Lower lobe of right lung (tissue), 2 donors: ENCODE data around the gene ADAMTS2. TPM values are rescaled to one million over a fixed set of nuclear protein-coding genes. Genes with fewer than 3 reads are reported as not detected.
A peak's percentile ranks its signal among the peaks of the same experiment; 100 is the strongest.

Experiments used
- ATAC-seq, 2 donors: fragments of 200-7000 bp; cut with Tn5 transposase; one replicate each; pipeline ENCODE4 v1.9.1; 2020 to 2022; ENCODE audit warnings: mild to moderate bottlenecking in 2 of 2, moderate library complexity in 2 of 2
- DNase-seq: peaks from one replicate; pipeline ENCODE4 v3.0.0-alpha.2; 2020
- H3K27ac ChIP-seq: fragments of 200-600 bp; one replicate; pipeline ENCODE4 v1.8.0; 2022
- H3K27me3 ChIP-seq: fragments of 200-600 bp; one replicate; pipeline ENCODE4 v1.8.0; 2022; ENCODE audit warnings: low read depth
- H3K36me3 ChIP-seq: fragments of 200-600 bp; one replicate; pipeline ENCODE4 v1.8.0; 2022; ENCODE audit warnings: mild to moderate bottlenecking
- H3K4me1 ChIP-seq: fragments of 200-600 bp; one replicate; pipeline ENCODE4 v1.8.0; 2022
- H3K4me3 ChIP-seq: fragments of 200-600 bp; one replicate; pipeline ENCODE4 v1.8.0; 2022; ENCODE audit warnings: mild to moderate bottlenecking
- H3K9me3 ChIP-seq: fragments of 200-600 bp; one replicate; pipeline ENCODE4 v1.8.0; 2022
- intact Hi-C: fragments of 100-400 bp; cut with DNase I; formaldehyde crosslinking; loops from one replicate; pipeline ENCODE4 v1.11.0; 2022
- total RNA-seq: library from RNA; stranded (reverse); fragmentation: NEBNext Ultra II Directional; extraction: Animal tissue kit (Norgen Biotek cat#: 25700); gene quantifications from one replicate; pipeline ENCODE4 v1.2.1, GENCODE V29; 2021
- TF ChIP-seq, protein P1 (sequence below): fragments of 200-600 bp; IDR thresholded peaks from one replicate; pipeline ENCODE4 v1.8.0; 2022; ENCODE audit warnings: antibody characterized with exemption, mild to moderate bottlenecking
- donor health status: DM: no; HTN: yes; CAD: no; lungs with severe emphysema.

Gene ADAMTS2
- total RNA-seq, 1 donor from 2014 or later, result 13.0 TPM

DNA sequence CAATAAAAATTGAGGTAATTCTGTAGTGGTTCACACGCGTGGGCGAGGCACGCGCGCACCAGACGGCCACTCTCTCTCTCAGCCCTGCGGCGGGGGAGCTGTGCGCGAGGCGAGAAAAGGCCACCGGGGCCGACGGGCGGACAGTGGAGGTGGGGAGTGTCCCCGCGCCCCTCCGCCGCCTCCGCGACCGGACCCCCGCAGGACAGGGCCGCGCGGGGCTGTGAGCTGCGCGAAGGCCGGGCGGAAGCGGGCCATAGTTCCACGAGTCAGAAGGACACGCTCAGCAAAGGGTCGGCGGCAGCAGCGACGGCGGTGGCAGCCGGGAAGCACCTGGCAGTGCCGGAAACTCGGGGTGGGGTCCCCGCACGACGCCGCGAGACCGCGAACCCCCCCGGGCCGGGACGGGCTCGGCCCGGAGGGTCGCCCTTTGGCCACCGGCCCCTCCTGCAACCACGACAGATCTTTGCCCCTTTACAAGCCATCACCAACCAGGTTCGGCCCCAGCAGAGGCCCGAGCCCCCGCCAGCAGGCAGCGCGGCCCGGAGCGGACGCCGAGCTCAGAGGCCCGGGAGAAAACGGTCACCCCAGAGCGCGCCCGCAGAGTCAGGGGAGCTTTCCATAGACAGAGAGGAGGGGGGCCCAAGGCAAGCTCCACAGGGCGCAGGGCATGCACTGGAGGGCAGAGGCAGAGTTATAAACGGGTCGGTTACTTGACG, 224.2 kb downstream of the ADAMTS2 start:
- ATAC-seq (no peak), DNase-seq (peak; percentile 43)
- H3K9me3 ChIP-seq, result no peaks in the 10 kb centered on the region

DNA sequence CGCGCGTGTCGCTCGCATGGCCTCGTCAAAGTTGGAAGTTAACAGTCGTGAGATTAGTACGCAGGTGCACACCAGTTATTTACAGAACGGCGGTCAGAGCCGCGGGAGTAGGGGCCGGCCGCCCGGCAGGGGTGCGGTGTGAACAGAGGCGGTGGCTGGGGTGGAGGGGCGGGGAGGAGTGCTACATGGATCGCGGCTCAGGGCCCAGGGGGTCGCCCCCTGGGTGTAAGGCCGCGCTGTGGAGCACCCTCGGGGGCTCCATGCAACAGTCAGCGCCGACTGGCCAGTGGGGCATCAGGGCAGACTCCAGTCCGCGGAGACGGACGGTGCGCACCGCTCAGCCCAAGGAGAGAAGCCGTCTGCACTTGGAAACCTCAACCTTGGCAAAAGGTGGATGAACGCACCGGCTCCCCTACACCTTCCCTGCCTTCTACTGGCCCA, 224.8 kb downstream of the ADAMTS2 start:
- ATAC-seq, result no peak

More for the DNA sequence above, 224.2 kb downstream of the ADAMTS2 start:
- intact Hi-C loops, result no loop called here
- H3K4me1 ChIP-seq, result no peaks in the 10 kb centered on the region
- no peaks in the 10 kb centered on the region for H3K27me3 ChIP-seq
- no peaks in the 10 kb centered on the region for H3K36me3 ChIP-seq
- TF ChIP-seq, protein P1, sequence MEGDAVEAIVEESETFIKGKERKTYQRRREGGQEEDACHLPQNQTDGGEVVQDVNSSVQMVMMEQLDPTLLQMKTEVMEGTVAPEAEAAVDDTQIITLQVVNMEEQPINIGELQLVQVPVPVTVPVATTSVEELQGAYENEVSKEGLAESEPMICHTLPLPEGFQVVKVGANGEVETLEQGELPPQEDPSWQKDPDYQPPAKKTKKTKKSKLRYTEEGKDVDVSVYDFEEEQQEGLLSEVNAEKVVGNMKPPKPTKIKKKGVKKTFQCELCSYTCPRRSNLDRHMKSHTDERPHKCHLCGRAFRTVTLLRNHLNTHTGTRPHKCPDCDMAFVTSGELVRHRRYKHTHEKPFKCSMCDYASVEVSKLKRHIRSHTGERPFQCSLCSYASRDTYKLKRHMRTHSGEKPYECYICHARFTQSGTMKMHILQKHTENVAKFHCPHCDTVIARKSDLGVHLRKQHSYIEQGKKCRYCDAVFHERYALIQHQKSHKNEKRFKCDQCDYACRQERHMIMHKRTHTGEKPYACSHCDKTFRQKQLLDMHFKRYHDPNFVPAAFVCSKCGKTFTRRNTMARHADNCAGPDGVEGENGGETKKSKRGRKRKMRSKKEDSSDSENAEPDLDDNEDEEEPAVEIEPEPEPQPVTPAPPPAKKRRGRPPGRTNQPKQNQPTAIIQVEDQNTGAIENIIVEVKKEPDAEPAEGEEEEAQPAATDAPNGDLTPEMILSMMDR, result no peak
- H3K27ac ChIP-seq, result no peak overlapping the region
- no peak overlapping the region for H3K4me3 ChIP-seq

DNA sequence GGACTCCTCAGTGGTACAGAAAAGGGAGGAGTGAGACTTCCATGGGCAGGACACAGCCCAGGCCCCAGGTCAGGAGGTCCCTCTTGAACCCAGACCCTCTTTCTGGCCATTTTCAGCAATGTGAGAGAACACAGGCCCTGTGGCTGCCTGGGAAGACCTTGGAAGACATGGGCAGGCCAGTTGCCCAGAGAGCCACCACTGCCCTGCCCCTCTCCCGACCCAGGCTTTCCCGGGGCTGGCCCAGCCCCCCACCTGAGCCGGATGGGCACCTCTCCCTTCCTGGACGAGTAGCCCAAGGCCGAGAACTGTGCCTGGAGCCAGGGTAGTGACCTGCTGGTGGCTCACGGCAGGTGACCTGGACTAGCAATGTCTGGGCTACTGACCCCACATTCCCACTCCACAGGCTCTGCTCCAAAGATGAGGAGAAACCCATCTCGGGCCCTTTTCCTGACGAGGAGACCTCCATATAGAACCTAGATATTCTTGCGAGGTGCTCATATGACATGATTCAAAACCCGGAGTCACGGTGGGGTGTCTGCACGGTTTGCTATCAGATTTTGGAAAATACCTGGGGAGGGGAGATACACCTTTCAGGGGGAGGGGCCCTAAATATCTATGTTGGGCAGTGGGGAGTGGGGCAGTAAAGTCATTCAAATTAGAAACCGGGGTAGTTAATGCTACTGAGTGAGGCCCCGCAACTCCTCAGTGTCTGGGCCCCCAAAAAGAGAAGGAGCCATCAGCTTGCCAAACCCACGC, 225.7 kb downstream of the ADAMTS2 start:
- DNase-seq, result peak; percentile 26
- H3K27ac ChIP-seq, result no peak overlapping the region
- H3K27me3 ChIP-seq, result no peaks in the 10 kb centered on the region
- TF ChIP-seq, protein P1, result no peak
- H3K4me1 ChIP-seq, result no peaks in the 10 kb centered on the region
- no peak for ATAC-seq
- H3K9me3 ChIP-seq, result peaks cover 5% of the 10 kb centered on the region
- H3K4me3 ChIP-seq, result no peak overlapping the region
- no peaks in the 10 kb centered on the region for H3K36me3 ChIP-seq
- intact Hi-C loops, result no loop called here

More for the DNA sequence above, 224.8 kb downstream of the ADAMTS2 start:
- Histone ChIP-seq H3K27ac (no peak overlapping the region), H3K4me3 (no peak overlapping the region), H3K27me3 (no peaks in the 10 kb centered on the region), H3K9me3 (no peaks in the 10 kb centered on the region), H3K36me3 (no peaks in the 10 kb centered on the region), H3K4me1 (no peaks in the 10 kb centered on the region)
- TF ChIP-seq, protein P1, result no peak
- DNase-seq, result peak; percentile 40
- intact Hi-C loops, result no loop called here

DNA sequence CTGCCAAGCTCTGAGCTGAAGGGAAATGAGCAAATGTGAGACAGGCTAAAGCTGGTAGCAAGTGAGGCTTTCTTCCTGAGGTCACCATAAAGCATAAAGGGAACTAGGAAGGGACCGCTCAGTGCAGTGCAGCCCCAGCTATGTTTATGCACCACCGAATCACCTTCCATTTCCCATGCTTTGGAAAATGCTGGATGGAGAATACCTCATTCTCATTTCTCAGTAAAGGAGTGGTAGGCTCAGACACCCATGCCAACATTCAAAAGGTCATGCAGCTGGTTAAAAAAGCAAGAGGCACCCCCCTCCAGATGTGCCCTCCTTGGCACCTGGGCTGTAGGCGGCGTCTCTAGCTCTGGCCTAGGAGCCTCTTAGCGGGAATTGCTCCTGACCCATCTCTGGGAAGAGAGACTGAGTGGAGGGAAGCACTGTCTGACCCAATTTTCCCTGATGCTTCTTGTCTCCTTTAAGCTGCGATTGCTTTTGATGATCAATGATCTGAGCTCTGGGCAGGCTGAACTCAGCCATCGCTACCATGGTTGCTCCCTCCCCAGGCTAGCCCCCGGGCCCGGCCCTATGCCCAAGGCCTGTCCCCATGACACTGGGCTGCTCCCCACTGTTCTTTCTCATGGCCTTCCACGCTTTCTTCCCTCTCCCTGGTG, 226.4 kb downstream of the ADAMTS2 start:
- H3K27me3 ChIP-seq, result no peaks in the 10 kb centered on the region
- peaks cover 10% of the 10 kb centered on the region for H3K9me3 ChIP-seq
- no peak overlapping the region for H3K4me3 ChIP-seq
- DNase-seq (no peak), ATAC-seq (no peak)
- no peaks in the 10 kb centered on the region for H3K4me1 ChIP-seq
- TF ChIP-seq, protein P1, result no peak
- H3K36me3 ChIP-seq, result no peaks in the 10 kb centered on the region
- H3K27ac ChIP-seq, result no peak overlapping the region
- intact Hi-C loops, result no loop called here

DNA sequence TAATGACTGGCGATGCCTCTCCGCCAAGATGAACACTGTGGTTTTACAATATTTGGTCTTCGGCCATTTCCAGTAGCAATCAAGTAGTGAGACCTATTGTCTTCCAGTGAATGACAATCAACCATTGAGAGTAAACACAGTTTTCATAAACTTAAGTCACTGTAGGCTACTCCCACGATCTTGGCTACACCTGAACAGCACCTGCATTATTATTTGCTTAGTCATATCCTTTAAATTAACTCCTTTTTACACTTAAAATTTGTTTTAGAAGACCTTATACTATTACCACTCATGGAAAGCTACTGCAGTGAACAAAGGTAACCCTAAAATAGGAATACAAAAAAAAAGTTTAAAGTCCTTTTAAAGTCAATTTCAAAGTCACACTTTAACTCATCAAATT, 226.9 kb downstream of the ADAMTS2 start:
- H3K27ac ChIP-seq, result no peak overlapping the region
- no peak for ATAC-seq
- no peaks in the 10 kb centered on the region for H3K27me3 ChIP-seq
- H3K4me1 ChIP-seq, result no peaks in the 10 kb centered on the region
- intact Hi-C loops, result no loop called here
- no peak for DNase-seq
- no peak overlapping the region for H3K4me3 ChIP-seq
- peaks cover 13% of the 10 kb centered on the region for H3K9me3 ChIP-seq
- H3K36me3 ChIP-seq, result no peaks in the 10 kb centered on the region
- TF ChIP-seq, protein P1, result no peak
